Measurements from ENCODE around the gene BTN3A1.

DNA sequence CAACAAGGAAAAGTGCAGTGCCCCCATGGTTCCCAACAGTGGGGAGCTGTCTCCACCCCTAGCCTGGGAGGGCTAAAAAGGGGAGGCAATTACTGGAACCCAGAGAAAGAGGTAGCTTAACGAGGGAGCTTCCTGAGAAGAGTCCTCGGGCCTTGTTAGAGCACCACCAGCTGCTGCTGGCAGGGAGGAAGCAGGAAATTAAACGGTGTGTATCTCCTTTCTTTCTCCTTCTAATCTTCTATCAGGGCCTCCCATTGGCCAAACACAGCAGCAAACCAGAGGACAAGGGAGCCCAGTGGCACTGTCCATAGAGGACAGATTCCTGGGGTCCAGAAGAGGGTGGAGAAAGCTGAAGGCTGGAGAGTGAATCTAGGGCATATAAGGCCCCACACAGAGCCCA, 26.8 kb upstream of the BTN3A1 start:
- TF ChIP-seq ZNF501 (tag by site-specific recombination; IDR thresholded peaks at IDR 0.05) (no peak), CTCF (tag by site-specific recombination; IDR thresholded peaks at IDR 0.05) (no peak), ZBTB44 (tag by site-specific recombination; IDR thresholded peaks at IDR 0.05) (no peak), SP2 (tag by site-specific recombination; IDR thresholded peaks at IDR 0.05) (no peak), ZNF16 (tag by site-specific recombination; IDR thresholded peaks at IDR 0.05; ENCODE audit: low read depth) (no peak), ZNF776 (tag by site-specific recombination; IDR thresholded peaks at IDR 0.05; ENCODE audit: borderline replicate concordance) (no peak), YY2 (tag by site-specific recombination; IDR thresholded peaks at IDR 0.05) (no peak)
- TF ChIP-seq, protein P1, sequence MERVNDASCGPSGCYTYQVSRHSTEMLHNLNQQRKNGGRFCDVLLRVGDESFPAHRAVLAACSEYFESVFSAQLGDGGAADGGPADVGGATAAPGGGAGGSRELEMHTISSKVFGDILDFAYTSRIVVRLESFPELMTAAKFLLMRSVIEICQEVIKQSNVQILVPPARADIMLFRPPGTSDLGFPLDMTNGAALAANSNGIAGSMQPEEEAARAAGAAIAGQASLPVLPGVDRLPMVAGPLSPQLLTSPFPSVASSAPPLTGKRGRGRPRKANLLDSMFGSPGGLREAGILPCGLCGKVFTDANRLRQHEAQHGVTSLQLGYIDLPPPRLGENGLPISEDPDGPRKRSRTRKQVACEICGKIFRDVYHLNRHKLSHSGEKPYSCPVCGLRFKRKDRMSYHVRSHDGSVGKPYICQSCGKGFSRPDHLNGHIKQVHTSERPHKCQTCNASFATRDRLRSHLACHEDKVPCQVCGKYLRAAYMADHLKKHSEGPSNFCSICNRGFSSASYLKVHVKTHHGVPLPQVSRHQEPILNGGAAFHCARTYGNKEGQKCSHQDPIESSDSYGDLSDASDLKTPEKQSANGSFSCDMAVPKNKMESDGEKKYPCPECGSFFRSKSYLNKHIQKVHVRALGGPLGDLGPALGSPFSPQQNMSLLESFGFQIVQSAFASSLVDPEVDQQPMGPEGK (tag by site-specific recombination; IDR thresholded peaks at IDR 0.05) = no peak
- TF ChIP-seq, protein P2, sequence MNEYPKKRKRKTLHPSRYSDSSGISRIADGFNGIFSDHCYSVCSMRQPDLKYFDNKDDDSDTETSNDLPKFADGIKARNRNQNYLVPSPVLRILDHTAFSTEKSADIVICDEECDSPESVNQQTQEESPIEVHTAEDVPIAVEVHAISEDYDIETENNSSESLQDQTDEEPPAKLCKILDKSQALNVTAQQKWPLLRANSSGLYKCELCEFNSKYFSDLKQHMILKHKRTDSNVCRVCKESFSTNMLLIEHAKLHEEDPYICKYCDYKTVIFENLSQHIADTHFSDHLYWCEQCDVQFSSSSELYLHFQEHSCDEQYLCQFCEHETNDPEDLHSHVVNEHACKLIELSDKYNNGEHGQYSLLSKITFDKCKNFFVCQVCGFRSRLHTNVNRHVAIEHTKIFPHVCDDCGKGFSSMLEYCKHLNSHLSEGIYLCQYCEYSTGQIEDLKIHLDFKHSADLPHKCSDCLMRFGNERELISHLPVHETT (tag by site-specific recombination; IDR thresholded peaks at IDR 0.05) = no peak
